A549 (cell line): Measurements from ENCODE around the gene ZP3. TPM values are rescaled to one million over a fixed set of nuclear protein-coding genes. Genes with fewer than 3 reads are reported as not detected.

ENCODE experiments used
- ATAC-seq, 2 experiments: fragments of 200-7000 bp in 1 of 2; fragments of >200 bp in 1 of 2; cut with Nextera tagmentation in 1 of 2; cut with Tn5 transposase in 1 of 2; 3 replicates each; pipeline versions ENCODE4 v1.8.0 to v1.9.1; 2018 to 2020; ENCODE audit warnings: mild to moderate bottlenecking in 1 of 2, moderate library complexity in 1 of 2
- CTCF ChIA-PET: fragments of 300-600 bp; sonication (Branson Sonifier 250); formaldehyde crosslinking; extraction: SDS; loops from one replicate; lab custom pipeline; 2021; ENCODE audit warnings: antibody characterized with exemption, inconsistent platforms; lab: Yijun Ruan, JAX
- POLR2A ChIA-PET: fragments of 350-600 bp; formaldehyde crosslinking; extraction: SDS; loops from one replicate; lab custom pipeline; 2021; ENCODE audit warnings: antibody characterized with exemption, inconsistent platforms; lab: Yijun Ruan, JAX
- DNase-seq, 2 experiments: peaks; one replicate each; pipeline versions ENCODE4 v3.0.0 to v3.0.0-alpha.2; 2011 to 2016; ENCODE audit warnings: low read depth in 1 of 2, low spot score in 1 of 2
- FAIRE-seq: peaks from 2 replicates; lab custom pipeline; 2011; peaks lifted over from hg19 to GRCh38; lab: Jason Lieb, UNC
- H3K27ac ChIP-seq, 2 experiments: fragments of >200 bp; sonication (Bioruptor Twin); formaldehyde crosslinking; 3 replicates each; pipeline ENCODE4 v1.5.1; 2016 to 2017
- H3K4me1 ChIP-seq: fragments of >200 bp; sonication (Bioruptor Twin); formaldehyde crosslinking; 3 replicates; pipeline ENCODE4 v1.6.1; 2016
- H3K4me2 ChIP-seq: fragments of >200 bp; sonication (Bioruptor Twin); formaldehyde crosslinking; 3 replicates; pipeline ENCODE4 v1.6.1; 2016
- H3K4me3 ChIP-seq: fragments of >200 bp; sonication (Bioruptor Twin); formaldehyde crosslinking; 3 replicates; pipeline ENCODE4 v1.5.1; 2016
- H3K9me3 ChIP-seq: fragments of >200 bp; sonication (Bioruptor Twin); formaldehyde crosslinking; 3 replicates; pipeline ENCODE4 v1.6.1; 2016
- ATOH8 ChIP-seq: fragments of 250-450 bp; sonication (Bioruptor Pico); IDR thresholded peaks from 2 replicates; pipeline ENCODE4 v1.5.0; 2020; ENCODE audit warnings: low read depth, mild to moderate bottlenecking, moderate library complexity
- BCL3 ChIP-seq: fragments of >200 bp; sonication (Bioruptor Twin); formaldehyde crosslinking; IDR thresholded peaks from 3 replicates; pipeline ENCODE4 v1.6.1; 2016
- BHLHE40 ChIP-seq: IDR thresholded peaks from 2 replicates; pipeline ENCODE4 v1.6.1; 2012; ENCODE audit warnings: low read depth, low read length, inconsistent platforms
- CBX2 ChIP-seq: fragments of 200-600 bp; sonication (generic); IDR thresholded peaks from 2 replicates; pipeline ENCODE4 v1.6.1; 2016; ENCODE audit warnings: low read depth, mild to moderate bottlenecking, borderline replicate concordance
- CBX8 ChIP-seq: fragments of 200-600 bp; sonication (generic); IDR thresholded peaks from 2 replicates; pipeline ENCODE4 v1.6.1; 2016
- EP300 ChIP-seq, 2 experiments: fragments of >200 bp; sonication (Bioruptor Twin); formaldehyde crosslinking; IDR thresholded peaks; 2 replicates in 1 of 2; 3 replicates in 1 of 2; pipeline ENCODE4 v1.6.1; 2016 to 2017
- GATA3 ChIP-seq: IDR thresholded peaks from 2 replicates; pipeline ENCODE4 v1.6.1; 2012; ENCODE audit warnings: borderline replicate concordance
- HEYL ChIP-seq: fragments of 250-450 bp; sonication (Bioruptor Pico); IDR thresholded peaks from 2 replicates; pipeline ENCODE4 v1.8.0; 2021; ENCODE audit warnings: mild to moderate bottlenecking, moderate library complexity
- HOXB5 ChIP-seq: fragments of 250-450 bp; sonication (Bioruptor Pico); IDR thresholded peaks from 2 replicates; pipeline ENCODE4 v1.5.0; 2020; ENCODE audit warnings: mild to moderate bottlenecking, moderate library complexity
- JUNB ChIP-seq: fragments of >200 bp; sonication (Bioruptor Twin); formaldehyde crosslinking; IDR thresholded peaks from 2 replicates; pipeline ENCODE4 v1.6.1; 2016
- KDM1A ChIP-seq: fragments of 200-600 bp; sonication (generic); IDR thresholded peaks from 2 replicates; pipeline ENCODE4 v1.6.1; 2016; ENCODE audit warnings: low read depth, mild to moderate bottlenecking
- MAFK ChIP-seq: fragments of 450-650 bp; IDR thresholded peaks from 2 replicates; pipeline ENCODE4 v1.6.1; 2014; ENCODE audit not compliant: partially characterized antibody
- NFE2L2 ChIP-seq: fragments of 150-350 bp; conservative IDR thresholded peaks from 2 replicates; pipeline ENCODE4 v1.6.1; 2014; ENCODE audit warnings: low read length
- NPAS2 ChIP-seq: fragments of 250-450 bp; sonication (Bioruptor Pico); IDR thresholded peaks from 2 replicates; pipeline ENCODE4 v1.8.0; 2022; ENCODE audit warnings: mild to moderate bottlenecking, moderate library complexity, borderline replicate concordance
- POLR2AphosphoS2 ChIP-seq: conservative IDR thresholded peaks from 2 replicates; pipeline ENCODE4 v1.6.1; 2012; ENCODE audit warnings: low read length, improper control_type of control experiment, inconsistent platforms
- RAD21 ChIP-seq, 2 experiments: fragments of >200 bp in 1 of 2; sonication (Bioruptor Twin) in 1 of 2; formaldehyde crosslinking in 1 of 2; IDR thresholded peaks in 1 of 2; conservative IDR thresholded peaks in 1 of 2; 2 replicates in 1 of 2; 3 replicates in 1 of 2; pipeline ENCODE4 v1.6.1; 2012 to 2018; ENCODE audit warnings: inconsistent platforms in 1 of 2
- RARB ChIP-seq: fragments of 250-450 bp; sonication (Bioruptor Pico); IDR thresholded peaks from 2 replicates; pipeline ENCODE4 v1.8.0; 2021; ENCODE audit warnings: mild to moderate bottlenecking, moderate library complexity
- RCOR1 ChIP-seq: fragments of 150-350 bp; IDR thresholded peaks from 2 replicates; pipeline ENCODE4 v1.6.1; 2014; ENCODE audit warnings: antibody characterized with exemption, low read length, low read depth
- RFX5 ChIP-seq: fragments of 450-650 bp; IDR thresholded peaks from 2 replicates; pipeline ENCODE4 v1.7.1; 2014; ENCODE audit warnings: antibody characterized with exemption, mild to moderate bottlenecking, moderate library complexity
- RNF2 ChIP-seq: fragments of 200-600 bp; sonication (generic); IDR thresholded peaks from 2 replicates; pipeline ENCODE4 v1.6.1; 2016; ENCODE audit warnings: low read depth, mild to moderate bottlenecking, antibody characterized with exemption, moderate library complexity, borderline replicate concordance
- SMC3 ChIP-seq: fragments of >200 bp; sonication (Bioruptor Twin); formaldehyde crosslinking; IDR thresholded peaks from 3 replicates; pipeline ENCODE4 v1.6.1; 2018; ENCODE audit warnings: inconsistent platforms
- TFCP2L1 ChIP-seq: fragments of 250-450 bp; sonication (Bioruptor Pico); IDR thresholded peaks from 2 replicates; pipeline ENCODE4 v1.5.0; 2021; ENCODE audit warnings: mild to moderate bottlenecking
- TP53 ChIP-seq: fragments of 250-450 bp; sonication (Bioruptor Pico); IDR thresholded peaks from 2 replicates; pipeline ENCODE4 v1.5.0; 2021; ENCODE audit warnings: mild to moderate bottlenecking, moderate library complexity
- ZC3H11A ChIP-seq: fragments of 450-650 bp; IDR thresholded peaks from 2 replicates; pipeline ENCODE4 v1.6.1; 2014; ENCODE audit warnings: antibody characterized with exemption, mild to moderate bottlenecking
- WGBS: methylation state at CpG from one replicate; pipeline ENCODE4 v1.1.6; 2017; ENCODE audit errors: missing lambda C conversion rate; 5-methylcytosine and 5-hydroxymethylcytosine counted together
- polyA plus RNA-seq, 4 experiments: library from polyadenylated mRNA; depleted of rRNA in 3 of 4; stranded (reverse); fragments of >200 nt; fragmentation: RNase III in 1 of 4; extraction: RNeasy Plus Mini Kit Qiagen cat#74134 plus additional on column Dnase treatment in 1 of 4; gene quantifications; 2 replicates in 3 of 4; 3 replicates in 1 of 4; pipeline ENCODE4 v1.2.3, GENCODE V29; 2011 to 2017
- TF ChIP-seq, protein P1 (sequence below): fragments of >200 bp; sonication (Bioruptor Twin); formaldehyde crosslinking; IDR thresholded peaks from 2 replicates; pipeline ENCODE4 v1.6.1; 2016
- TF ChIP-seq, protein P2 (sequence below): fragments of 250-450 bp; sonication (Bioruptor Pico); IDR thresholded peaks from 2 replicates; pipeline ENCODE4 v1.5.0; 2021; ENCODE audit warnings: mild to moderate bottlenecking, moderate library complexity, borderline replicate concordance

ZP3 gene
- polyA plus RNA-seq, 2 of the 4 experiments (the other 2 are of a cell fraction): 21.4 to 26.5 TPM

DNA sequence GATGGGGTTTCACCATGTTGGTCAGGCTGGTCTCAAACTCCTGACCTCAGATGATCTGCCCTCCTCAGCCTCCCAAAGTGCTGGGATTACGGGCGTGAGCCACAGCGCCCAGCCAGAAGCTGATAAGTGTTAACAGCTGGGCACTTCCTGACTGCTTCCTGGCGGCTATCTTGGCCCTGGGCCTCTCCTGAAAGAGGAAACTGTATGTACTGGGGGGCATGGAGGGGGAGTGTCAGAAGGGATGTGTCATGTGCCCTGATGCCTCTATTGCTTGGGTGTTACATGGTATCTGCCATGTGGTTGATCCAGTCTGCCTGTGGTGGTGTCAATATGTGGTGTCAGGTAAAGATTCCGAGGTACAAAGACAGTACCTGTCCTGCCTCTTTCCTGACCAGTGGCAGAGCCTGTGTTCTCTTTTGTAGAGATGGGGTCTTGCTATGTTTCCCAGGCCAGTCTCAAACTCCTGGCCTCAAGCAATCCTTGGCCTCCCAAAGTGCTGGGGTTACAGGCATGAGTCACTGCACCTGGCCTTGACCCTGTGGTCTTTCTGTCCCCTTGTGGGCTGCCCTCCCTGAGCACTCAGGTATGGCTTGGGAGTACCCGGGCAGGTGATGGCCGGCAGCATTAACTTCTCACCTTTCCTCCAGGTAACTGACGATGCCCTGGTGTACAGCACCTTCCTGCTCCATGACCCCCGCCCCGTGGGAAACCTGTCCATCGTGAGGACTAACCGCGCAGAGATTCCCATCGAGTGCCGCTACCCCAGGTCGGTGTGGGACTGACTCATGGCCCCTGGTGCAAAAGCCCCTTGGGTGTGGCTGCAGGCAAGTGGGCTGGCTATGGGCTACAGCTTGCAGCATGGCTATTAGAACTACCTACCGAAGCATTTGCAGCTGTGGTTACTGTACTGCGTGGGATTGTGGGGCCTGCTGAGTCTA is 4.4 kb downstream of the ZP3 start:
- DNase-seq (no peak), FAIRE-seq (no peak), ATAC-seq (no peak)
- Histone ChIP-seq H3K4me3 (no peak overlapping the region), H3K4me2 (no peak overlapping the region), H3K27ac (no peak overlapping the region), H3K9me3 (no peaks in the 10 kb centered on the region), H3K4me1 (peaks cover 6% of the 10 kb centered on the region)
- ChIA-PET CTCF (no interaction called here), POLR2A (interaction anchor here (0.5 kb wide), 1 partner anchor 70 kb away, joined by 3 read pairs; the partner anchor contains the start of gene YWHAG)
- WGBS: 94% methylated on average over 17 of the region's 18 CpGs
- TF ChIP-seq, protein P1, sequence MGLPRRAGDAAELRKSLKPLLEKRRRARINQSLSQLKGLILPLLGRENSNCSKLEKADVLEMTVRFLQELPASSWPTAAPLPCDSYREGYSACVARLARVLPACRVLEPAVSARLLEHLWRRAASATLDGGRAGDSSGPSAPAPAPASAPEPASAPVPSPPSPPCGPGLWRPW: no peak
- no peak for TF ChIP-seq ZC3H11A

- ChIA-PET CTCF (interaction anchor here (0.7 to 1.4 kb wide), 2 partner anchors 69 to 71 kb away, joined by 3 to 4 read pairs; partner anchors contain the start of gene YWHAG), POLR2A (interaction anchor here (0.5 kb wide), 1 partner anchor 71 kb away, joined by 3 read pairs; the partner anchor contains the start of gene YWHAG)
- H3K4me2 ChIP-seq: no peak overlapping the region
- no peak for DNase-seq
- H3K27ac ChIP-seq: no peak overlapping the region
- no peak for TF ChIP-seq NPAS2 (CRISPR knock-in tag)
- no peak for TF ChIP-seq RCOR1
- TF ChIP-seq ATOH8 (CRISPR knock-in tag): no peak
- no peak for TF ChIP-seq KDM1A
- no peak for TF ChIP-seq MAFK
- TF ChIP-seq SMC3: no peak
- no peak for TF ChIP-seq RFX5
- no peak for TF ChIP-seq RAD21 (conservative IDR thresholded peaks at IDR 0.05 in 1 of 2, IDR thresholded peaks at IDR 0.05 in 1 of 2)
- TF ChIP-seq TP53: no peak
- TF ChIP-seq, protein P2, sequence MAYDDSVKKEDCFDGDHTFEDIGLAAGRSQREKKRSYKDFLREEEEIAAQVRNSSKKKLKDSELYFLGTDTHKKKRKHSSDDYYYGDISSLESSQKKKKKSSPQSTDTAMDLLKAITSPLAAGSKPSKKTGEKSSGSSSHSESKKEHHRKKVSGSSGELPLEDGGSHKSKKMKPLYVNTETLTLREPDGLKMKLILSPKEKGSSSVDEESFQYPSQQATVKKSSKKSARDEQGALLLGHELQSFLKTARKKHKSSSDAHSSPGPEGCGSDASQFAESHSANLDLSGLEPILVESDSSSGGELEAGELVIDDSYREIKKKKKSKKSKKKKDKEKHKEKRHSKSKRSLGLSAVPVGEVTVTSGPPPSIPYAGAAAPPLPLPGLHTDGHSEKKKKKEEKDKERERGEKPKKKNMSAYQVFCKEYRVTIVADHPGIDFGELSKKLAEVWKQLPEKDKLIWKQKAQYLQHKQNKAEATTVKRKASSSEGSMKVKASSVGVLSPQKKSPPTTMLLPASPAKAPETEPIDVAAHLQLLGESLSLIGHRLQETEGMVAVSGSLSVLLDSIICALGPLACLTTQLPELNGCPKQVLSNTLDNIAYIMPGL: no peak
- TF ChIP-seq JUNB: no peak
- TF ChIP-seq EP300 (IDR thresholded peaks at IDR 0.05): no peak
- TF ChIP-seq CBX8: no peak
- TF ChIP-seq POLR2AphosphoS2: no peak
- no peak for TF ChIP-seq ZC3H11A
- TF ChIP-seq, protein P1: no peak
- no peak for TF ChIP-seq HEYL (CRISPR knock-in tag)
- no peak for TF ChIP-seq HOXB5 (CRISPR knock-in tag)
- no peak for TF ChIP-seq BHLHE40
- WGBS: 94% methylated on average over 9 of the region's 9 CpGs
- no peaks in the 10 kb centered on the region for H3K9me3 ChIP-seq
- H3K4me3 ChIP-seq: no peak overlapping the region
- H3K4me1 ChIP-seq: no peaks in the 10 kb centered on the region
- no peak for ATAC-seq
- no peak for FAIRE-seq
Measured at GRCh38 chr7:76430211-76430610, 5.5 kb downstream of the ZP3 start.

DNA sequence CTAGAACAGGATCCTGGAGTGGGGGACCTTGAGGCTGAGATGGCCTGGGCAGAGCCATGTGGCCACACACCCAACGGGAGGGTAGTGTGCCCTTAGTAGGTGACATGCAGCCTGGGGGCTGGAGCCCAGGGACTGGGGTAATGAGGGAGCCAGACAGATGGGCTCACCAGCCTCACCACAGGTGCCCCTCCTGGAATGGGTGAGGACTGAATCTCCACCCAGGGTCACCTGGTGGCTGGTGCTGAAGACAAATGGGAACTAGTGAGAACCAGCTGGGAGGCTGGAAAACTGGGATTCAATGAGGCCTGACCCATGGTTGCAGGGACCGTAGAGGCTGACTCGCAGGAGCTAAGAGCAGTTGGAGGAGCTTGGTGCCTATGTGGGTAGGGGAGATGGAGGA is 6.1 kb downstream of the ZP3 start:
- ATAC-seq (no peak), DNase-seq (no peak), FAIRE-seq (no peak)
- Histone ChIP-seq H3K4me1 (no peaks in the 10 kb centered on the region), H3K27ac (no peak overlapping the region), H3K4me2 (no peak overlapping the region), H3K9me3 (no peaks in the 10 kb centered on the region), H3K4me3 (no peak overlapping the region)
- ChIA-PET POLR2A (no interaction called here), CTCF (interaction anchor here (0.7 to 1.4 kb wide), 2 partner anchors 69 to 71 kb away, joined by 3 to 4 read pairs; partner anchors contain the start of gene YWHAG)
- TF ChIP-seq BCL3 (no peak), MAFK (no peak), SMC3 (no peak), RNF2 (no peak), CBX2 (no peak), TP53 (no peak), GATA3 (no peak), RARB (CRISPR knock-in tag) (no peak), RCOR1 (no peak), NFE2L2 (no peak), TFCP2L1 (CRISPR knock-in tag) (no peak)
- 94% methylated on average over 3 of the region's 3 CpGs for WGBS
